Measurements from ENCODE around the gene HOXB6.

HOXB6 gene

GRCh38 chr17:48609033-48609432, 4.2 kb upstream of the HOXB6 start:
- H3K27me3 ChIP-seq (ENCODE audit: insufficient read depth, low read length, poor library complexity): peaks cover 13% of the 10 kb centered on the region
- no peaks in the 10 kb centered on the region for H3K9me3 ChIP-seq (ENCODE audit: insufficient read depth, low read length, severe bottlenecking)
- H3K27ac ChIP-seq (ENCODE audit: low read length): no peak overlapping the region
- H3K4me2 ChIP-seq (ENCODE audit: insufficient read depth, low read length): no peak overlapping the region
- no peak overlapping the region for H3K4me3 ChIP-seq (ENCODE audit: low read depth in 1 of 2, low read length in 2 of 2)
- no peak overlapping the region for H3K9ac ChIP-seq (ENCODE audit: low read depth, low read length)
- no peak for DNase-seq
- ATAC-seq (ENCODE audit: insufficient read depth, low read depth): no peak
- H3K79me2 ChIP-seq (ENCODE audit: insufficient read depth, low read length): no peaks in the 10 kb centered on the region
- H3K36me3 ChIP-seq (ENCODE audit: insufficient read depth, low read length): no peaks in the 10 kb centered on the region
- TF ChIP-seq EZH2 (IDR thresholded peaks at IDR 0.05; ENCODE audit: borderline replicate concordance, low read depth, low read length, severe bottlenecking): no peak
- TF ChIP-seq, protein P1, sequence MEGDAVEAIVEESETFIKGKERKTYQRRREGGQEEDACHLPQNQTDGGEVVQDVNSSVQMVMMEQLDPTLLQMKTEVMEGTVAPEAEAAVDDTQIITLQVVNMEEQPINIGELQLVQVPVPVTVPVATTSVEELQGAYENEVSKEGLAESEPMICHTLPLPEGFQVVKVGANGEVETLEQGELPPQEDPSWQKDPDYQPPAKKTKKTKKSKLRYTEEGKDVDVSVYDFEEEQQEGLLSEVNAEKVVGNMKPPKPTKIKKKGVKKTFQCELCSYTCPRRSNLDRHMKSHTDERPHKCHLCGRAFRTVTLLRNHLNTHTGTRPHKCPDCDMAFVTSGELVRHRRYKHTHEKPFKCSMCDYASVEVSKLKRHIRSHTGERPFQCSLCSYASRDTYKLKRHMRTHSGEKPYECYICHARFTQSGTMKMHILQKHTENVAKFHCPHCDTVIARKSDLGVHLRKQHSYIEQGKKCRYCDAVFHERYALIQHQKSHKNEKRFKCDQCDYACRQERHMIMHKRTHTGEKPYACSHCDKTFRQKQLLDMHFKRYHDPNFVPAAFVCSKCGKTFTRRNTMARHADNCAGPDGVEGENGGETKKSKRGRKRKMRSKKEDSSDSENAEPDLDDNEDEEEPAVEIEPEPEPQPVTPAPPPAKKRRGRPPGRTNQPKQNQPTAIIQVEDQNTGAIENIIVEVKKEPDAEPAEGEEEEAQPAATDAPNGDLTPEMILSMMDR (IDR thresholded peaks at IDR 0.05; ENCODE audit: borderline replicate concordance, extremely low read depth, low read length, poor library complexity, severe bottlenecking): no peak
- H4K20me1 ChIP-seq (ENCODE audit: insufficient read depth, low read length): no peaks in the 10 kb centered on the region
- H2AFZ ChIP-seq (ENCODE audit: low read depth, low read length): no peak overlapping the region; the same call in 1 of the 2 replicates
- H3K4me1 ChIP-seq (ENCODE audit: insufficient read depth, low read length): no peaks in the 10 kb centered on the region

- no peak overlapping the region for H3K27ac ChIP-seq (ENCODE audit: low read length)
- no peaks in the 10 kb centered on the region for H3K36me3 ChIP-seq (ENCODE audit: insufficient read depth, low read length)
- H3K4me1 ChIP-seq (ENCODE audit: insufficient read depth, low read length): no peaks in the 10 kb centered on the region
- DNase-seq (no peak), ATAC-seq (ENCODE audit: insufficient read depth, low read depth) (no peak)
- peaks cover 13% of the 10 kb centered on the region for H3K27me3 ChIP-seq (ENCODE audit: insufficient read depth, low read length, poor library complexity)
- H3K9ac ChIP-seq (ENCODE audit: low read depth, low read length): no peak overlapping the region
- TF ChIP-seq, protein P1 (IDR thresholded peaks at IDR 0.05; ENCODE audit: borderline replicate concordance, extremely low read depth, low read length, poor library complexity, severe bottlenecking): no peak
- no peak for TF ChIP-seq EZH2 (IDR thresholded peaks at IDR 0.05; ENCODE audit: borderline replicate concordance, low read depth, low read length, severe bottlenecking)
- no peaks in the 10 kb centered on the region for H3K9me3 ChIP-seq (ENCODE audit: insufficient read depth, low read length, severe bottlenecking)
- no peaks in the 10 kb centered on the region for H3K79me2 ChIP-seq (ENCODE audit: insufficient read depth, low read length)
- H4K20me1 ChIP-seq (ENCODE audit: insufficient read depth, low read length): no peaks in the 10 kb centered on the region
- no peak overlapping the region for H2AFZ ChIP-seq (ENCODE audit: low read depth, low read length)
- no peak overlapping the region for H3K4me2 ChIP-seq (ENCODE audit: insufficient read depth, low read length)
- H3K4me3 ChIP-seq (ENCODE audit: low read depth in 1 of 2, low read length in 2 of 2): no peak overlapping the region
These were observed 3.7 kb upstream of the HOXB6 start for GRCh38 chr17:48608494-48608834.

- Histone ChIP-seq H3K27me3 (ENCODE audit: insufficient read depth, low read length, poor library complexity) (peaks cover 13% of the 10 kb centered on the region), H3K9me3 (ENCODE audit: insufficient read depth, low read length, severe bottlenecking) (no peaks in the 10 kb centered on the region)
- no peak for DNase-seq
These were observed 2.3 kb upstream of the HOXB6 start for GRCh38 chr17:48606892-48607614.

More at GRCh38 chr17:48606892-48607614, 2.3 kb upstream of the HOXB6 start:
- H4K20me1 ChIP-seq (ENCODE audit: insufficient read depth, low read length): no peaks in the 10 kb centered on the region
- no peaks in the 10 kb centered on the region for H3K79me2 ChIP-seq (ENCODE audit: insufficient read depth, low read length)
- H3K4me3 ChIP-seq (ENCODE audit: low read depth in 1 of 2, low read length in 2 of 2): no peak overlapping the region
- H2AFZ ChIP-seq (ENCODE audit: low read depth, low read length): no peak overlapping the region
- H3K36me3 ChIP-seq (ENCODE audit: insufficient read depth, low read length): no peaks in the 10 kb centered on the region
- no peak overlapping the region for H3K4me2 ChIP-seq (ENCODE audit: insufficient read depth, low read length)
- TF ChIP-seq, protein P1 (IDR thresholded peaks at IDR 0.05; ENCODE audit: borderline replicate concordance, extremely low read depth, low read length, poor library complexity, severe bottlenecking): no peak
- no peak for TF ChIP-seq EZH2 (IDR thresholded peaks at IDR 0.05; ENCODE audit: borderline replicate concordance, low read depth, low read length, severe bottlenecking)
- ATAC-seq (ENCODE audit: insufficient read depth, low read depth): no peak
- H3K27ac ChIP-seq (ENCODE audit: low read length): no peak overlapping the region
- no peaks in the 10 kb centered on the region for H3K4me1 ChIP-seq (ENCODE audit: insufficient read depth, low read length)
- no peak overlapping the region for H3K9ac ChIP-seq (ENCODE audit: low read depth, low read length)

Measured in DND-41 (cell line).